Small intestine (tissue), 16 donors: ENCODE data around the gene RPS17. TPM values are rescaled to one million over a fixed set of nuclear protein-coding genes. Genes with fewer than 3 reads are reported as not detected.

Source experiments
- DNase-seq, 2 donors: peaks; one replicate each; pipeline versions ENCODE4 v3.0.0 to v3.0.0-alpha.2; 2013
- FAIRE-seq: peaks from 2 replicates; lab custom pipeline; 2012; peaks lifted over from hg19 to GRCh38; lab: Jason Lieb, UNC
- H3K27ac ChIP-seq, 3 donors: one replicate each; pipeline ENCODE4 v1.5.1; 2013; ENCODE audit warnings: low read length in 2 of 3, mild to moderate bottlenecking in 2 of 3, control low read depth in 1 of 3, inconsistent platforms in 1 of 3, low read depth in 1 of 3, moderate library complexity in 1 of 3
- H3K27me3 ChIP-seq, 3 donors: one replicate each; pipeline ENCODE4 v1.6.1; 2013; ENCODE audit warnings: low read length in 3 of 3, inconsistent platforms in 1 of 3; ENCODE audit not compliant: control insufficient read depth in 3 of 3, insufficient read depth in 3 of 3
- H3K36me3 ChIP-seq, 3 donors: one replicate each; pipeline ENCODE4 v1.6.1; 2013; ENCODE audit warnings: low read length in 3 of 3, inconsistent platforms in 1 of 3, low read depth in 1 of 3, mild to moderate bottlenecking in 1 of 3, moderate library complexity in 1 of 3; ENCODE audit not compliant: control insufficient read depth in 3 of 3, insufficient read depth in 2 of 3
- H3K4me1 ChIP-seq, 3 donors: one replicate each; pipeline ENCODE4 v1.6.1; 2013; ENCODE audit warnings: low read length in 2 of 3, inconsistent platforms in 1 of 3, low read depth in 1 of 3, mild to moderate bottlenecking in 1 of 3, moderate library complexity in 1 of 3; ENCODE audit not compliant: control insufficient read depth in 3 of 3, insufficient read depth in 2 of 3
- H3K4me3 ChIP-seq, 3 donors: one replicate each; pipeline ENCODE4 v1.5.1; 2013; ENCODE audit warnings: low read length in 3 of 3, control low read depth in 1 of 3, inconsistent platforms in 1 of 3, low read depth in 1 of 3, mild to moderate bottlenecking in 1 of 3, moderate library complexity in 1 of 3
- H3K9me3 ChIP-seq, 2 donors: one replicate each; pipeline ENCODE4 v1.6.1; 2013; ENCODE audit warnings: low read depth in 1 of 2, low read length in 1 of 2; ENCODE audit not compliant: control insufficient read depth in 2 of 2, insufficient read depth in 1 of 2
- WGBS, 3 donors: extraction: QIAGEN DNeasy Blood & Tissue Kit; methylation state at CpG; one replicate each; pipeline ENCODE4 v1.1.7; 2013; 5-methylcytosine and 5-hydroxymethylcytosine counted together
- long read RNA-seq, 10 donors: transcript quantifications; one replicate each; lab custom pipeline, GENCODE V29; 2026
- polyA plus RNA-seq, 4 donors: library from polyadenylated mRNA; stranded (reverse) in 3 of 4; unstranded in 1 of 4; fragments of 200-250 nt in 3 of 4; fragments of 120-200 nt in 1 of 4; gene quantifications; one replicate each; pipeline versions ENCODE4 v1.2.1 to v1.2.3, GENCODE V29; 2013
- donor health status: healthy with polysubstance abuse.
- donor health status: control.
- donor health status: control.
- donor health status: Bipolar disorder and iron deficiency.
- donor health status: healthy.

The RPS17 gene
- 1,000 to 10,000 TPM; 1,800 to 5,833 (median 3,556) TPM for polyA plus RNA-seq
- long read RNA-seq, donor 1, result 0 reads
- long read RNA-seq, donor 2, transcript RPS17-210 (5 exons, 488 nt), result major isoform, 383 of 410 reads
- long read RNA-seq, donor 2, partial matches to known transcripts, result 19 of 410 reads
- long read RNA-seq, donor 2, other reads (novel, unspliced or antisense), result 0 of 410 reads
- long read RNA-seq, donor 3, transcript RPS17-204 (2 exons, 760 nt), result minor isoform, 10 of 695 reads
- long read RNA-seq, donor 3, transcript RPS17-210 (5 exons, 488 nt), result major isoform, 645 of 695 reads
- long read RNA-seq, donor 3, transcript RPS17-209 (4 exons, 1,909 nt), result minor isoform, 9 of 695 reads
- long read RNA-seq, donor 3, partial matches to known transcripts, result 24 of 695 reads
- long read RNA-seq, donor 3, other reads (novel, unspliced or antisense), result 0 of 695 reads
- long read RNA-seq, donor 4, transcript RPS17-210 (5 exons, 488 nt), result major isoform, 20 of 22 reads
- long read RNA-seq, donor 4, partial matches to known transcripts, result 0 of 22 reads
- long read RNA-seq, donor 4, other reads (novel, unspliced or antisense), result 0 of 22 reads
- long read RNA-seq, donor 5, transcript RPS17-204 (2 exons, 760 nt), result minor isoform, 6 of 296 reads
- long read RNA-seq, donor 5, transcript RPS17-210 (5 exons, 488 nt), result major isoform, 260 of 296 reads
- long read RNA-seq, donor 5, transcript RPS17-209 (4 exons, 1,909 nt), result minor isoform, 5 of 296 reads
- long read RNA-seq, donor 5, partial matches to known transcripts, result 23 of 296 reads
- long read RNA-seq, donor 5, other reads (novel, unspliced or antisense), result 0 of 296 reads
- long read RNA-seq, donor 6, transcript RPS17-209 (4 exons, 1,909 nt), result minor isoform, 5 of 793 reads
- long read RNA-seq, donor 6, transcript RPS17-210 (5 exons, 488 nt), result major isoform, 761 of 793 reads
- long read RNA-seq, donor 6, partial matches to known transcripts, result 21 of 793 reads
- long read RNA-seq, donor 6, other reads (novel, unspliced or antisense), result 0 of 793 reads
- long read RNA-seq, donor 7, transcript RPS17-210 (5 exons, 488 nt), result major isoform, 1,393 of 1,441 reads
- long read RNA-seq, donor 7, transcript RPS17-203 (2 exons, 580 nt), result minor isoform, 9 of 1,441 reads
- long read RNA-seq, donor 7, transcript RPS17-204 (2 exons, 760 nt), result minor isoform, 5 of 1,441 reads
- long read RNA-seq, donor 7, transcript RPS17-209 (4 exons, 1,909 nt), result minor isoform, 5 of 1,441 reads
- long read RNA-seq, donor 7, partial matches to known transcripts, result 16 of 1,441 reads
- long read RNA-seq, donor 7, other reads (novel, unspliced or antisense), result 9 of 1,441 reads
- long read RNA-seq, donor 8, transcript RPS17-210 (5 exons, 488 nt), result major isoform, 168 of 168 reads
- long read RNA-seq, donor 8, partial matches to known transcripts, result 0 of 168 reads
- long read RNA-seq, donor 8, other reads (novel, unspliced or antisense), result 0 of 168 reads
- long read RNA-seq, donor 9, transcript RPS17-210 (5 exons, 488 nt), result major isoform, 227 of 231 reads
- long read RNA-seq, donor 9, partial matches to known transcripts, result 0 of 231 reads
- long read RNA-seq, donor 9, other reads (novel, unspliced or antisense), result 0 of 231 reads
- long read RNA-seq, donor 10, transcript RPS17-210 (5 exons, 488 nt), result major isoform, 857 of 897 reads
- long read RNA-seq, donor 10, transcript RPS17-204 (2 exons, 760 nt), result minor isoform, 8 of 897 reads
- long read RNA-seq, donor 10, transcript RPS17-203 (2 exons, 580 nt), result minor isoform, 10 of 897 reads
- long read RNA-seq, donor 10, partial matches to known transcripts, result 11 of 897 reads
- long read RNA-seq, donor 10, other reads (novel, unspliced or antisense), result 5 of 897 reads

DNA sequence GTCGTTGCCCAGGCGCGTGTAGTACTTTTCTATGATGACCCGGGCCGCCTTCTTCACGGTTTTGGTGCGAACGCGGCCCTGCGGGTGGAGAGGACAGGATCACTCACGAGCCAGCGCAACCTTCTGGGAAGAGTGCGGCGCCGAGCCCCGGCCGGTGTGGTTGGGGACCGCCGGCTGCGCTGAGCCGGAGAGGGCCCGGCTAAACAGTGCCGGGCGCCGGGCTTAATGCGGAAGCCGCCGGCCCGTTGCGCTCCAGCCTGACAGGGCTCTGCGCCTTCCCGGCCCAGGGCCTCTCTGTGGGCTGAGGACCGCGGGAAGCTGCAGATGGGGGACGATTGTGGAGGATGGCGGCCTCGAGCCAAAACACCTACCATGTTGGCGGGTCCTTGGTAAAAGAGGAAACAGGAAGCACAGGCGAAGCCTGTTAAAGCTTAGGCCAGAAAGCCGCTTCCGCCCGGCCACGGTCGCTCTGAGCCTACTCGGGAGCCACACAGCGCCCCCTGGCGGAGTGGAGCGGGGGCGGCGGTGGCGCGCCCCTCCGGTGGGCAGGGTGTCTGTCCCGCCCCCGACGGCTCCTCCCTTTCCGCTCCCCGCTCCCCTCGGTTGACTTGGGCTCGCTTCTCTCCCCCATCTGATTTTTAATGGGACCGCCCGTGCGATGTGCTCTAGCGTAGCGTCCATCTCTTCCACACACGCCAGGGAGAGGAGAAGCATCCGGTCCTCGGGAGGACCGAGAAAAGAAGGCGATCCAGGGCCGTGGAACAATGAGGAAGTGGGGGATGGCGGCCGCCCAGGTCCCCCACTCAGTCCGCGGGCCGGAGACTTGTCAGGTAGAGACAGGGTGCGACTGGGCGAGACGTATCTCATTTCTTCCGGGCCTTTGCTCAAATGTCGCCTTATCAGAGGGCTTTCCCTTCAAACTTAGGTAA lies at the start of gene RPS17:
Gene RPS17 (minus strand): TSS at position 403 of the 929 bp plus-strand sequence. CDS start 29 bp downstream, at position 374.
- H3K27me3 ChIP-seq, result peaks cover 0 to 4% (median 0%) of the 10 kb centered on the region in 3 donors
- H3K36me3 ChIP-seq, result peaks cover 17 to 27% (median 19%) of the 10 kb centered on the region in 3 donors
- WGBS, 3 donors, result 0% methylated on average over 75 to 81 of the region's 81 CpGs
- DNase-seq (peak; percentile 95 to 98), FAIRE-seq (no peak)
- H3K27ac ChIP-seq, result peak within 1 kb of the TSS; percentile 45 to 95 (median 90)
- peaks cover 0 to 5% (median 5%) of the 10 kb centered on the region in 3 donors for H3K4me1 ChIP-seq
- peak within 1 kb of the TSS; percentile 65 to 84 (median 68) for H3K4me3 ChIP-seq
- no peaks in the 10 kb centered on the region for H3K9me3 ChIP-seq

DNA sequence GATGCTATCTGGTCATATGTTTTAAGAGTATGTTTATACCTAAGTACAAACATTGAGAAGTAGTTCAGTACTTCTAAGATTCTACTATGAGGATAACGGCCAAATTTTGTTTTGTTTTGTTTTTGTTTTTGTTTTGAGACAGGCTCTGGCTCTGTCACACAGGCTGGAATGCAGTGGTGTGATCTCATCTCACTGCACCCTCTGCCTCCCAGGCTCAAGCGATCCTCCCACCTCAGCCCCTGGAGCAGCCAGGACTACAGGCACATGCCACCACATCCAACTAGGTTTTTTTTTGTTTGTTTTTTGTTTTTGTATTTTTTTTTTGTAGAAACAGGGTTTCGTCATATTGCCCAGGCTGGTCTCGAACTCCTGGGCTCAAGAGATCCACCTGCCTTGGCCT lies 47.5 kb upstream of the RPS17 start:
- H3K4me3 ChIP-seq, result no peak overlapping the region
- no peaks in the 10 kb centered on the region for H3K9me3 ChIP-seq
- FAIRE-seq, result no peak
- DNase-seq, result no peak
- WGBS, 3 donors, result 58 to 66% (median 59%) methylated on average over 4 of the region's 4 CpGs
- no peak overlapping the region for H3K27ac ChIP-seq
- no peaks in the 10 kb centered on the region for H3K4me1 ChIP-seq
- H3K36me3 ChIP-seq, result no peaks in the 10 kb centered on the region
- H3K27me3 ChIP-seq, result peaks cover 0 to 3% (median 0%) of the 10 kb centered on the region in 3 donors

DNA sequence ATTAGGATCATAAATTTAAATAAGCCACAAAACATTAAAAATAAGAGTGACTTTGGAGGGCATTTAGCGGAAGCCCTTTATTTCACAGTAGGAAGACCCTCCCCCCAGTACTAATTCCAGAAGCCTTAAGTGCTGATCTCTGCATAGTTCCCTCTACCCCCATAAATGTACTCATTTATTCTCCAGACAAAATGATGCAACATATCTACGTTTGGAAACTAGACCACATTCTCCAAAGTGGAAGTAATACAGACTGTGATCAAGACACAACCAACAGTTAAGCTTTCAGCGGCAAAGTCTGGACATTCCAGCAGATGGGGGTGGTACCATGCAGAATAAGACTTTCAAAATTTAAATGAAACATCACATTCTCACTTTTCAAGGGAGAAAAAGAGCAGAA lies 44.8 kb upstream of the RPS17 start:
- Histone ChIP-seq H3K4me1 (no peaks in the 10 kb centered on the region), H3K4me3 (no peak overlapping the region), H3K27me3 (peaks cover 0 to 3% (median 0%) of the 10 kb centered on the region in 3 donors), H3K9me3 (no peaks in the 10 kb centered on the region), H3K36me3 (no peaks in the 10 kb centered on the region), H3K27ac (no peak overlapping the region)
- FAIRE-seq (no peak), DNase-seq (no peak)
- WGBS, 3 donors, result 51 to 59% (median 54%) methylated on average over 3 of the region's 3 CpGs

DNA sequence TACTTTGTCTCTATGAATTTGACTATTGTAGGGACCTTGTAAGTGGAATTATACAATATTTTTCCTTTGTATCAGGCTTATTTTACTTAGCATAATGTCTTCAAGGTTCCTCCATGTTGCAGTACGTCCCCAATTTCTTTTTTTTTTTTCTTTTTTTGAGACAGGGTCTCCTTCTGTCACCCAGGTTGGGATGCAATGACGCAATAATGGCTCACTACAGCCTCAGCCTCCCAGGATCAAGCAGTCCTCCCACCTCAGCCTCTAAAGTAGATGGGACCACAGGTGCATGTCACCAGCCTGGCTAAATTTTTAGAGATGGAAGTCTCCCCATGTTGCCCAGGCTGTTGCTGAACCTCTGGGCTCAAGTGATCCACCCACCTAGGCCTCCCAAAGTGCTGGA lies 40.5 kb upstream of the RPS17 start:
- H3K4me3 ChIP-seq, result no peak overlapping the region
- FAIRE-seq, result no peak
- no peaks in the 10 kb centered on the region for H3K27me3 ChIP-seq
- H3K9me3 ChIP-seq, result no peaks in the 10 kb centered on the region
- no peak overlapping the region for H3K27ac ChIP-seq
- H3K36me3 ChIP-seq, result no peaks in the 10 kb centered on the region
- 70 to 90% (median 74%) methylated on average over 2 of the region's 2 CpGs for WGBS, 3 donors
- H3K4me1 ChIP-seq, result no peaks in the 10 kb centered on the region
- DNase-seq, result no peak

DNA sequence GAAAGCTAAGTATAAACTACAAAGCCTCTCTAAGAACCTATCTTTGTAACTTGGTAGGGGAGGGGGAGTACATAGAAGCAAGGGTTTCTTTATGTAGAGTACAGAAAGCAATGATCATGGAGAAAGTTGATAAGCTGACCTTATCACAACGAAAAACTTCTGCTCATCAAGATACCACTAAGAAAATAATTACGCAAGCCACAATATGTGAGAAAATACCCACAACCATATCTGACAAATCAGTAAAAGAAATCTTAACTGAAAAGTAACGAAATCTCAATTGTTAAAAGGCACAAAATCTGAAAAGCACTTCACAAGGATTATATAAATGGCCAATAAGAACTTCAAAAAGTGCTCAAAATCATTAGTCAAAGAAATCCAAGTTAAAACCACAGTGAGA lies 35.1 kb upstream of the RPS17 start:
- Histone ChIP-seq H3K36me3 (no peaks in the 10 kb centered on the region), H3K4me1 (no peaks in the 10 kb centered on the region), H3K9me3 (no peaks in the 10 kb centered on the region), H3K27me3 (peaks cover 0 to 11% (median 0%) of the 10 kb centered on the region in 3 donors), H3K27ac (no peak overlapping the region), H3K4me3 (no peak overlapping the region)
- FAIRE-seq (no peak), DNase-seq (no peak)
- 42 to 57% (median 45%) methylated on average over 3 of the region's 3 CpGs for WGBS, 3 donors

DNA sequence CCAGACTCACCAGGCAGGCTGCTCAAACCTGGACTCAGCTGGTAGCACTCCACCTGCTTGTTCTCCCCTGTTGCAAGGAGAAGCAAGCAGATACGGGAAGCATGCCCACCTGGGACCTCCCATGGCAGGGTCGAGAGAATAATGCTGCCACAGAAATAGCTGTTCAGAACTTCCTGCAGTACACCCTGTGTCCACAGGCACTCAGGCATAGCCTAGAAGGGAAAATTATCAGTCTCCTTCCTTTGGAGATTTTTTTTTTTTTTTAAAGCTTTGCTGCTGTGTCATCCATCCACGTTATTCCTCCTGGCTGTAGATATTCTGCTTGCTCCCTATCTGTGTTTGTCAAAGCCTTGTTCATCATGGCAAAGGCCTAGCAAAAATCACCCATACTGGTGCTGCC lies 32.7 kb upstream of the RPS17 start:
- Histone ChIP-seq H3K4me3 (no peak overlapping the region), H3K27ac (no peak overlapping the region), H3K9me3 (no peaks in the 10 kb centered on the region), H3K36me3 (no peaks in the 10 kb centered on the region), H3K27me3 (peaks cover 0 to 11% (median 5%) of the 10 kb centered on the region in 3 donors), H3K4me1 (no peaks in the 10 kb centered on the region)
- FAIRE-seq (no peak), DNase-seq (no peak)
- WGBS, 3 donors, result 48 to 62% (median 61%) methylated on average over 3 of the region's 3 CpGs

DNA sequence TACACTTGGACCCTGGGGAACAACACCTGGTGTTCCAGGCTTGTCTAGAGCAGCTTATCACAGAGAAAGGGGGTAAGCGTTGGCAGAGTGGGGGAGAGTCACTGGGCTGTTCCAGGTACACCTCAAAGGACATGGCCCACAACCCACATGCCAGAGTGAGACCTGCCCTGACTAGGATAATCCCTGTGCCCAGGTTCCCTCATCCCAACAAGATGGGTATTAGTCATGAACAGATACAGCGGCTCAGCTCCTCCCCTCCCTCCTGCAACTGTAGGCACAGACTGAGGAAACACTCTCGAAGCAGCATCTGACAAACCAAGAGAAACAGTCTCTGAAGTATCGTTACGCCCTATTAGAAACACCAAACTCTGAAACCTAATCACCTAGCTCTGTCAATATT lies 32.1 kb upstream of the RPS17 start:
- no peak overlapping the region for H3K27ac ChIP-seq
- peaks cover 0 to 11% (median 5%) of the 10 kb centered on the region in 3 donors for H3K27me3 ChIP-seq
- DNase-seq, result no peak
- no peaks in the 10 kb centered on the region for H3K4me1 ChIP-seq
- H3K4me3 ChIP-seq, result no peak overlapping the region
- 57 to 71% (median 58%) methylated on average over 5 of the region's 5 CpGs for WGBS, 3 donors
- H3K9me3 ChIP-seq, result no peaks in the 10 kb centered on the region
- FAIRE-seq, result no peak
- H3K36me3 ChIP-seq, result no peaks in the 10 kb centered on the region
